ENCODE data around the gene GAS2.

Gene GAS2

GRCh38 chr11:22860241-22860640 is 193.8 kb downstream of the GAS2 start, which contains the start of gene CCDC179:
Gene CCDC179 (minus strand): TSS chr11:22860474. CDS start chr11:22860421, 53 bp downstream.
- no peak within 1 kb of the TSS for H3K4me3 ChIP-seq (ENCODE audit: low read depth, low read length)
- no peak for TF ChIP-seq CTCF (IDR thresholded peaks at IDR 0.05; ENCODE audit: insufficient read depth, low read depth, low read length, missing control alignments)
- no peak for DNase-seq (ENCODE audit: low read depth)
